ENCODE measurements around the gene TBC1D9. TPM values are rescaled to one million over a fixed set of nuclear protein-coding genes. Genes with fewer than 3 reads are reported as not detected.

The TBC1D9 gene
- total and polyA plus RNA-seq, 2 of the 13 experiments (the other 11 are each of a cell fraction or from before 2014, with no cell fraction given), result 11.9 to 12.2 TPM

- WGBS (ENCODE audit: low lambda C conversion rate), result 94% methylated on average over 10 of the region's 10 CpGs
- H3K36me3 ChIP-seq (replicated peaks in 1 of 2; ENCODE audit: control insufficient read depth in 1 of 2, insufficient read depth in 2 of 2, low read length in 2 of 2), result peaks cover 9 to 39% of the 10 kb centered on the region in 2 experiments
- no peak overlapping the region for H3K4me3 ChIP-seq (replicated peaks in 1 of 3; ENCODE audit: insufficient read depth in 1 of 3, low read depth in 2 of 3, low read length in 3 of 3)
- no TSS peak for BruUV-seq (replicated peaks)
- peaks cover 48% of the 10 kb centered on the region for H3K4me1 ChIP-seq (ENCODE audit: insufficient read depth, low read length)
- POLR2A ChIA-PET, result no interaction called here
- H3K79me2 ChIP-seq (ENCODE audit: insufficient read depth, low read length), result no peaks in the 10 kb centered on the region
- no peak overlapping the region for H3K9ac ChIP-seq (ENCODE audit: insufficient read depth, low read depth, low read length)
- TF ChIP-seq ZNF350 (CRISPR knock-in tag; IDR thresholded peaks at IDR 0.05; ENCODE audit: borderline replicate concordance, low read depth), result no peak
- no peak for TF ChIP-seq ZBTB34 (CRISPR knock-in tag; IDR thresholded peaks at IDR 0.05)
- no peak for TF ChIP-seq ZBTB10 (CRISPR knock-in tag; IDR thresholded peaks at IDR 0.05; ENCODE audit: borderline replicate concordance)
- TF ChIP-seq NBN (conservative IDR thresholded peaks at IDR 0.05), result no peak
- TF ChIP-seq ARID5B (CRISPR knock-in tag; IDR thresholded peaks at IDR 0.05), result no peak
- no peak for TF ChIP-seq ATF7-NPFF (CRISPR knock-in tag; IDR thresholded peaks at IDR 0.05; ENCODE audit: low read depth)
- no peak for TF ChIP-seq TSC22D2 (CRISPR knock-in tag; IDR thresholded peaks at IDR 0.05; ENCODE audit: borderline replicate concordance)
- no peak for TF ChIP-seq ZNF639 (CRISPR knock-in tag; conservative IDR thresholded peaks at IDR 0.05)
- no peak for TF ChIP-seq ZNF362 (CRISPR knock-in tag; IDR thresholded peaks at IDR 0.05; ENCODE audit: borderline replicate concordance)
- TF ChIP-seq ZNF547 (CRISPR knock-in tag; IDR thresholded peaks at IDR 0.05), result no peak
- no peak for TF ChIP-seq MLLT10 (CRISPR knock-in tag; IDR thresholded peaks at IDR 0.05)
- TF ChIP-seq SOX6 (IDR thresholded peaks at IDR 0.05), result no peak
- no peak for TF ChIP-seq SOX6 (CRISPR knock-in tag; IDR thresholded peaks at IDR 0.05)
- intact Hi-C loops (cut with micrococcal nuclease; ENCODE audit: unreplicated experiment) (no loop called here), in situ Hi-C loops (cut with HindIII; ENCODE audit: extremely low pct_ligation_motif_present, low pct_unique_long_range_greater_than_20kb) (no loop called here)
- H2AFZ ChIP-seq (ENCODE audit: low read length), result no peak overlapping the region
- no peak overlapping the region for H3K4me2 ChIP-seq (ENCODE audit: low read depth, low read length)
- no peaks in the 10 kb centered on the region for H3K27me3 ChIP-seq (ENCODE audit: control insufficient read depth in 1 of 2, insufficient read depth in 2 of 2, low read length in 2 of 2)
- FAIRE-seq (no peak), DNase-seq (ENCODE audit: low spot score) (no peak), ATAC-seq (no peak)
- no peak overlapping the region for H3K27ac ChIP-seq (ENCODE audit: extremely low read length, insufficient read depth, low read length)
- CTCF ChIA-PET (ENCODE audit: low intra/inter-chr PET ratio, low total read pairs), result no interaction called here
- no peaks in the 10 kb centered on the region for H4K20me1 ChIP-seq (ENCODE audit: insufficient read depth, low read length)
- H3K9me3 ChIP-seq (ENCODE audit: low read length), result no peaks in the 10 kb centered on the region
These were observed 122.2 kb downstream of the TBC1D9 start for GRCh38 chr4:140633951-140634350.

Measured in HepG2 (cell line).